HEK293 (cell line): ENCODE results near the gene FEZ2.
A peak's percentile ranks its signal among the peaks of the same experiment; 100 is the strongest.

ENCODE experiments used
- CTCF ChIA-PET: fragments of 350-600 bp; formaldehyde crosslinking; extraction: SDS; loops from one replicate; lab custom pipeline; 2021; ENCODE audit warnings: antibody characterized with exemption; lab: Yijun Ruan, JAX
- POLR2A ChIA-PET: fragments of 300-600 bp; formaldehyde crosslinking; extraction: SDS; loops from one replicate; lab custom pipeline; 2020; ENCODE audit warnings: antibody characterized with exemption, inconsistent platforms; lab: Yijun Ruan, JAX
- H3K27ac ChIP-seq: fragments of 200-500 bp; sonication (Bioruptor generic); 2 replicates; pipeline ENCODE4 v1.5.1; 2014; ENCODE audit warnings: low read depth, low read length, control low read depth, inconsistent platforms; ENCODE audit errors: extremely low read depth
- H3K36me3 ChIP-seq, 2 experiments: fragments of 200-500 bp in 1 of 2; sonication (Bioruptor generic) in 1 of 2; 1 replicate in 1 of 2; 2 replicates in 1 of 2; pipeline ENCODE4 v1.5.1; 2014 to 2017; ENCODE audit warnings: inconsistent platforms in 2 of 2, low read length in 2 of 2; ENCODE audit not compliant: control insufficient read depth in 2 of 2, insufficient read depth in 1 of 2
- H3K4me1 ChIP-seq: fragments of 200-500 bp; sonication (Bioruptor generic); 2 replicates; pipeline ENCODE4 v1.5.1; 2014; ENCODE audit warnings: mild to moderate bottlenecking, low read length, inconsistent platforms; ENCODE audit not compliant: control insufficient read depth, insufficient read depth
- H3K4me3 ChIP-seq: 2 replicates; pipeline ENCODE4 v1.5.1; 2011; ENCODE audit warnings: low read depth, mild to moderate bottlenecking, control low read depth, low read length, moderate library complexity
- H3K9me3 ChIP-seq: fragments of 200-500 bp; sonication (Bioruptor generic); 2 replicates; pipeline ENCODE4 v1.5.1; 2014; ENCODE audit warnings: low read depth, low read length, inconsistent platforms; ENCODE audit not compliant: control insufficient read depth, insufficient read depth
- WT1 ChIP-seq: fragments of 450-650 bp; formaldehyde crosslinking; IDR thresholded peaks from 2 replicates; pipeline ENCODE4 v1.5.1; 2016; ENCODE audit warnings: missing biosample characterization, missing genetic modification characterization
- ZNF654 ChIP-seq: fragments of 450-650 bp; formaldehyde crosslinking; IDR thresholded peaks from 2 replicates; pipeline ENCODE4 v1.5.1; 2016; ENCODE audit warnings: low read depth, missing biosample characterization, missing genetic modification characterization
- TF ChIP-seq, protein P1 (sequence below): fragments of 450-650 bp; formaldehyde crosslinking; IDR thresholded peaks from 2 replicates; pipeline ENCODE4 v1.5.1; 2016; ENCODE audit warnings: missing biosample characterization, missing genetic modification characterization
- TF ChIP-seq, protein P2 (sequence below): fragments of 450-650 bp; formaldehyde crosslinking; IDR thresholded peaks from 2 replicates; pipeline ENCODE4 v1.5.1; 2017; ENCODE audit warnings: missing biosample characterization, missing genetic modification characterization

Gene FEZ2

DNA sequence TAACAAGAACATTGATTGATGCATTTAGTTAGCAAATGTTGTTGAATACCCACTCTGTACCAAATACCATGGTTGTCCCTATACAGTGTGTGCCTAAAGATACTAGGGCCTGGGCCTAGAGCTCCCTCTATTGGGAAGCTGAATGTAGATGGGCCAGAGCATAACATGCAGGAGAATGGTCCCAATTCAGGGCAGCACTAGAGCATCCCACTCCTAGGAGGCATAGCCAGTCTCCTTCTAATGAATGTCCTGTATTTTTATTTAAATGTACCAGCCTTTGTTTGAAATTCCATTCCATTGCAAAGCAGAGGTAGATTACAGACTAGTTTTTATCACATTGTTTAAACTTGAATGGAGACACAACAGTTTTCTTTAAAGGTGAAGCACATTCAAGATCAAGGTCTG, 90.6 kb downstream of the FEZ2 start:
- H3K4me3 ChIP-seq: no peak overlapping the region
- CTCF ChIA-PET: interaction anchor here (0.5 to 1.7 kb wide), 11 partner anchors 10 to 513 kb away, joined by 3 to 12 read pairs (median 4); no protein-coding TSS in a partner anchor
- POLR2A ChIA-PET: interaction anchor here (1.1 kb wide), 1 partner anchor 152 kb away, joined by 4 read pairs; the partner anchor contains the start of gene CRIM1
- H3K27ac ChIP-seq: no peak overlapping the region
- TF ChIP-seq, protein P1, sequence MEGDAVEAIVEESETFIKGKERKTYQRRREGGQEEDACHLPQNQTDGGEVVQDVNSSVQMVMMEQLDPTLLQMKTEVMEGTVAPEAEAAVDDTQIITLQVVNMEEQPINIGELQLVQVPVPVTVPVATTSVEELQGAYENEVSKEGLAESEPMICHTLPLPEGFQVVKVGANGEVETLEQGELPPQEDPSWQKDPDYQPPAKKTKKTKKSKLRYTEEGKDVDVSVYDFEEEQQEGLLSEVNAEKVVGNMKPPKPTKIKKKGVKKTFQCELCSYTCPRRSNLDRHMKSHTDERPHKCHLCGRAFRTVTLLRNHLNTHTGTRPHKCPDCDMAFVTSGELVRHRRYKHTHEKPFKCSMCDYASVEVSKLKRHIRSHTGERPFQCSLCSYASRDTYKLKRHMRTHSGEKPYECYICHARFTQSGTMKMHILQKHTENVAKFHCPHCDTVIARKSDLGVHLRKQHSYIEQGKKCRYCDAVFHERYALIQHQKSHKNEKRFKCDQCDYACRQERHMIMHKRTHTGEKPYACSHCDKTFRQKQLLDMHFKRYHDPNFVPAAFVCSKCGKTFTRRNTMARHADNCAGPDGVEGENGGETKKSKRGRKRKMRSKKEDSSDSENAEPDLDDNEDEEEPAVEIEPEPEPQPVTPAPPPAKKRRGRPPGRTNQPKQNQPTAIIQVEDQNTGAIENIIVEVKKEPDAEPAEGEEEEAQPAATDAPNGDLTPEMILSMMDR (tag by site-specific recombination): peak; percentile 45; the same call in 1 of the 2 replicates
- TF ChIP-seq WT1 (no peak), ZNF654 (peak; percentile 69)
- TF ChIP-seq, protein P2, sequence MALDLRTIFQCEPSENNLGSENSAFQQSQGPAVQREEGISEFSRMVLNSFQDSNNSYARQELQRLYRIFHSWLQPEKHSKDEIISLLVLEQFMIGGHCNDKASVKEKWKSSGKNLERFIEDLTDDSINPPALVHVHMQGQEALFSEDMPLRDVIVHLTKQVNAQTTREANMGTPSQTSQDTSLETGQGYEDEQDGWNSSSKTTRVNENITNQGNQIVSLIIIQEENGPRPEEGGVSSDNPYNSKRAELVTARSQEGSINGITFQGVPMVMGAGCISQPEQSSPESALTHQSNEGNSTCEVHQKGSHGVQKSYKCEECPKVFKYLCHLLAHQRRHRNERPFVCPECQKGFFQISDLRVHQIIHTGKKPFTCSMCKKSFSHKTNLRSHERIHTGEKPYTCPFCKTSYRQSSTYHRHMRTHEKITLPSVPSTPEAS: peak; percentile 28; the same call in 1 of the 2 replicates
- H3K36me3 ChIP-seq: peaks cover 0 to 29% of the 10 kb centered on the region in 2 experiments; a peak in 2 of 3 replicates
- no peaks in the 10 kb centered on the region for H3K4me1 ChIP-seq
- no peaks in the 10 kb centered on the region for H3K9me3 ChIP-seq
